WTC11 (cell line): ENCODE results near the gene ZBTB20. TPM values are rescaled to one million over a fixed set of nuclear protein-coding genes. Genes with fewer than 3 reads are reported as not detected.
A peak's percentile ranks its signal among the peaks of the same experiment; 100 is the strongest.

ENCODE experiments used
- ATAC-seq: fragments of 200-7000 bp; cut with Tn5 transposase; 2 replicates; pipeline ENCODE4 v1.10.0; 2021; ENCODE audit warnings: mild to moderate bottlenecking, moderate library complexity
- CTCF ChIA-PET: fragments of 300-600 bp; sonication (Branson Sonifier 250); formaldehyde crosslinking; loops from one replicate; lab custom pipeline; 2021; ENCODE audit warnings: antibody characterized with exemption; lab: Charles Lee
- POLR2A ChIA-PET: fragments of 350-600 bp; sonication (Branson Sonifier 250); formaldehyde crosslinking; loops from one replicate; lab custom pipeline; 2021; ENCODE audit warnings: antibody characterized with exemption; lab: Charles Lee
- DNase-seq: peaks from one replicate; pipeline ENCODE4 v3.0.0; 2021; ENCODE audit warnings: low spot score
- H3K27ac Mint-ChIP-seq: 2 replicates; pipeline ENCODE4 v1.8.0; 2021; ENCODE audit warnings: mixed read lengths
- H3K27me3 Mint-ChIP-seq: 2 replicates; pipeline ENCODE4 v1.8.0; 2021; ENCODE audit warnings: low read depth, mild to moderate bottlenecking, moderate library complexity, mixed read lengths
- H3K36me3 Mint-ChIP-seq: 2 replicates; pipeline ENCODE4 v1.8.0; 2021; ENCODE audit warnings: mixed read lengths
- H3K4me1 Mint-ChIP-seq: 2 replicates; pipeline ENCODE4 v1.8.0; 2022; ENCODE audit warnings: mixed read lengths
- H3K4me3 Mint-ChIP-seq: 2 replicates; pipeline ENCODE4 v1.8.0; 2021; ENCODE audit warnings: mild to moderate bottlenecking, moderate library complexity, mixed read lengths
- H3K9me3 Mint-ChIP-seq: 2 replicates; pipeline ENCODE4 v1.8.0; 2021; ENCODE audit warnings: mixed read lengths
- ATF1 ChIP-seq: sonication (generic); formaldehyde crosslinking; IDR thresholded peaks from 2 replicates; pipeline ENCODE4 v1.8.1; 2023; ENCODE audit warnings: mild to moderate bottlenecking, moderate library complexity, missing genetic modification reagents
- IRF2 ChIP-seq: sonication (generic); formaldehyde crosslinking; IDR thresholded peaks from 2 replicates; pipeline ENCODE4 v1.8.0; 2022; ENCODE audit warnings: low read depth, missing genetic modification reagents, borderline replicate concordance
- SMAD4 ChIP-seq: sonication (generic); formaldehyde crosslinking; IDR thresholded peaks from 2 replicates; pipeline ENCODE4 v1.8.0; 2022; ENCODE audit warnings: mild to moderate bottlenecking, missing genetic modification reagents
- ZNF317 ChIP-seq: sonication (generic); formaldehyde crosslinking; IDR thresholded peaks from 2 replicates; pipeline ENCODE4 v1.8.1; 2023; ENCODE audit warnings: low read depth, mild to moderate bottlenecking, moderate library complexity, missing genetic modification reagents, borderline replicate concordance
- ZNF423 ChIP-seq: fragments of 250-450 bp; sonication (Bioruptor Pico); IDR thresholded peaks from 2 replicates; pipeline ENCODE4 v2.1.2; 2022; ENCODE audit warnings: mild to moderate bottlenecking, moderate library complexity
- ZNF671 ChIP-seq: fragments of 250-450 bp; sonication (Bioruptor Pico); IDR thresholded peaks from 2 replicates; pipeline ENCODE4 v1.8.0; 2021; ENCODE audit warnings: mild to moderate bottlenecking
- total RNA-seq: library from RNA; stranded (reverse); gene quantifications from 3 replicates; pipeline ENCODE4 v1.2.3, GENCODE V29; 2021
- TF ChIP-seq, protein P1 (sequence below): sonication (generic); formaldehyde crosslinking; IDR thresholded peaks from 2 replicates; pipeline ENCODE4 v1.8.0; 2022; ENCODE audit warnings: mild to moderate bottlenecking, missing genetic modification reagents
- TF ChIP-seq, protein P2 (sequence below): sonication (generic); formaldehyde crosslinking; IDR thresholded peaks from 2 replicates; pipeline ENCODE4 v1.8.1; 2022; ENCODE audit warnings: missing genetic modification reagents, borderline replicate concordance
- TF ChIP-seq, protein P3 (sequence below): fragments of 250-450 bp; sonication (Bioruptor Pico); IDR thresholded peaks from 2 replicates; pipeline ENCODE4 v1.8.0; 2021; ENCODE audit warnings: mild to moderate bottlenecking
- TF ChIP-seq, protein P4 (sequence below): sonication (generic); formaldehyde crosslinking; conservative IDR thresholded peaks from 2 replicates; pipeline ENCODE4 v1.8.1; 2022; ENCODE audit warnings: mild to moderate bottlenecking, missing genetic modification reagents
- TF ChIP-seq, protein P5 (sequence below): sonication (generic); formaldehyde crosslinking; IDR thresholded peaks from 2 replicates; pipeline ENCODE4 v1.8.1; 2022; ENCODE audit warnings: mild to moderate bottlenecking, moderate library complexity, missing genetic modification reagents
- TF ChIP-seq, protein P6 (sequence below): fragments of 250-450 bp; sonication (Bioruptor Pico); IDR thresholded peaks from 2 replicates; pipeline ENCODE4 v1.9.0; 2021; ENCODE audit warnings: mild to moderate bottlenecking
- TF ChIP-seq, protein P7 (sequence below): fragments of 200-600 bp; IDR thresholded peaks from 2 replicates; pipeline ENCODE4 v1.8.0; 2022; ENCODE audit warnings: antibody characterized with exemption

Gene ZBTB20
- total RNA-seq, 1 experiment from 2014 or later, result 1.5 TPM

DNA sequence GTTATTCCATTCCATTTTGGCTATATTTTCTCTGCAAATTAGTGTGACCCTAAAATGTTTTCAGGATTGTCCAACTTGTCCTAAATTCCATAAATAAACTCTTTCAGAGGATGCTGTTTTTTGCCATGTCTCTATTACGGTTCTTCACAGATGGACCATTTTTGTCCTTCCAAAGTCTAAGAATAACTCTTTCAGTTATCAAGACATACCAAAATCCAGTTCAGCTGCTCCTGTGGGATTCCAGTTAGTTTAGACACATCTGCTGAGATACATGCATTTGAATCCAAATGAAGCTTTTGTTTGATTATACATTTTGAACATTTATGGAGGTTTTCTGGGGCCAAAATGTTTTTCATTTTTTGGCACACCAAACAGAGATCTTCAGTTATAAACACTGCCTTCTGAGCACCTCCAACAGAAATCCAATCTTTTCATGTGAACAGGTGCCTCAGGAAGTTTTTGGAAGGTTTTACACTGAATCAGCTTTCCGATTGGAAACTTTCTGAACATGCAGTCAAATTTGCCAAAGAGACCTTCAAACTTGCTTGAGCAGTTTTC lies 772.6 kb downstream of the ZBTB20 start:
- ATAC-seq, result no peak

DNA sequence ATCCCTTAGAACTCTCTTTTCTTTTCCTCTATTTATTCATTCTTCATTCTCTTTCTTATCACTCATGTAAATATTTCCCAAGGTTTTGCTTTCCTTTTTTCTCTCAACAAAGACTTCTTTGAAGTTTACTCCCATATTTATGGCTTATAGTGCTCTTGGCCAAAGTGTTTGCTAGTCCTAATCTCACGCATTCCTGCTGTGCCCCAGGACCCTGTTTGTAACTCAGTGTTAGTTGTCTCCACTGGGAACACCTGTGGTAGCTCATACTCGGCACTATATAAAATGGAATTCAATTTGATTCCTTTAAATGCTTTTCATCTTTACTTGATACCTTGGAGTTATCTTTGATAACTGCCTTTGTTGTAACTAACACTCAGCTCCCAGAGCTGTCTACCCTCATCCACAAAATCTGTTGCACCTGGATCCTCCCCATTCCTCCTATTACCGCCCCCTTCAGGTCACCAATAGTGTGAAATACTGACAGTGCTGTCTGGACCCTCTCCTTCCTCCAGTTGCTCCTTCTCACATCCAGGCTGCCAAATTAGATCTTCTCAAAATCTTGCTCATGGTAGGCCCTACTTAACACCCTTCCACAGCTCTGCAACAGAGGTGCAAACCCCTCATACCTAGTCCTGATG lies 776.4 kb downstream of the ZBTB20 start:
- Mint-ChIP-seq H3K36me3 (no peaks in the 10 kb centered on the region), H3K9me3 (no peaks in the 10 kb centered on the region)

More for the DNA sequence above, 772.6 kb downstream of the ZBTB20 start:
- ChIA-PET CTCF (interaction anchor here (1.3 kb wide), 1 partner anchor 75 kb away, joined by 4 read pairs; no protein-coding TSS in a partner anchor), POLR2A (no interaction called here)
- Mint-ChIP-seq H3K27me3 (no peaks in the 10 kb centered on the region), H3K9me3 (no peaks in the 10 kb centered on the region), H3K36me3 (no peaks in the 10 kb centered on the region), H3K4me3 (no peak overlapping the region), H3K4me1 (peaks cover 31% of the 10 kb centered on the region), H3K27ac (no peak overlapping the region)
- TF ChIP-seq ATF1 (no peak), IRF2 (CRISPR knock-in tag) (no peak), SMAD4 (CRISPR knock-in tag) (no peak)
- TF ChIP-seq, protein P1, sequence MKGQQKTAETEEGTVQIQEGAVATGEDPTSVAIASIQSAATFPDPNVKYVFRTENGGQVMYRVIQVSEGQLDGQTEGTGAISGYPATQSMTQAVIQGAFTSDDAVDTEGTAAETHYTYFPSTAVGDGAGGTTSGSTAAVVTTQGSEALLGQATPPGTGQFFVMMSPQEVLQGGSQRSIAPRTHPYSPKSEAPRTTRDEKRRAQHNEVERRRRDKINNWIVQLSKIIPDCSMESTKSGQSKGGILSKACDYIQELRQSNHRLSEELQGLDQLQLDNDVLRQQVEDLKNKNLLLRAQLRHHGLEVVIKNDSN, result no peak
- TF ChIP-seq, protein P2, sequence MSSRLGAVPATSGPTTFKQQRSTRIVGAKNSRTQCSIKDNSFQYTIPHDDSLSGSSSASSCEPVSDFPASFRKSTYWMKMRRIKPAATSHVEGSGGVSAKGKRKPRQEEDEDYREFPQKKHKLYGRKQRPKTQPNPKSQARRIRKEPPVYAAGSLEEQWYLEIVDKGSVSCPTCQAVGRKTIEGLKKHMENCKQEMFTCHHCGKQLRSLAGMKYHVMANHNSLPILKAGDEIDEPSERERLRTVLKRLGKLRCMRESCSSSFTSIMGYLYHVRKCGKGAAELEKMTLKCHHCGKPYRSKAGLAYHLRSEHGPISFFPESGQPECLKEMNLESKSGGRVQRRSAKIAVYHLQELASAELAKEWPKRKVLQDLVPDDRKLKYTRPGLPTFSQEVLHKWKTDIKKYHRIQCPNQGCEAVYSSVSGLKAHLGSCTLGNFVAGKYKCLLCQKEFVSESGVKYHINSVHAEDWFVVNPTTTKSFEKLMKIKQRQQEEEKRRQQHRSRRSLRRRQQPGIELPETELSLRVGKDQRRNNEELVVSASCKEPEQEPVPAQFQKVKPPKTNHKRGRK, result no peak
- TF ChIP-seq, protein P3, sequence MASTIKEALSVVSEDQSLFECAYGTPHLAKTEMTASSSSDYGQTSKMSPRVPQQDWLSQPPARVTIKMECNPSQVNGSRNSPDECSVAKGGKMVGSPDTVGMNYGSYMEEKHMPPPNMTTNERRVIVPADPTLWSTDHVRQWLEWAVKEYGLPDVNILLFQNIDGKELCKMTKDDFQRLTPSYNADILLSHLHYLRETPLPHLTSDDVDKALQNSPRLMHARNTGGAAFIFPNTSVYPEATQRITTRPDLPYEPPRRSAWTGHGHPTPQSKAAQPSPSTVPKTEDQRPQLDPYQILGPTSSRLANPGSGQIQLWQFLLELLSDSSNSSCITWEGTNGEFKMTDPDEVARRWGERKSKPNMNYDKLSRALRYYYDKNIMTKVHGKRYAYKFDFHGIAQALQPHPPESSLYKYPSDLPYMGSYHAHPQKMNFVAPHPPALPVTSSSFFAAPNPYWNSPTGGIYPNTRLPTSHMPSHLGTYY (CRISPR knock-in tag), result no peak
- TF ChIP-seq, protein P4, sequence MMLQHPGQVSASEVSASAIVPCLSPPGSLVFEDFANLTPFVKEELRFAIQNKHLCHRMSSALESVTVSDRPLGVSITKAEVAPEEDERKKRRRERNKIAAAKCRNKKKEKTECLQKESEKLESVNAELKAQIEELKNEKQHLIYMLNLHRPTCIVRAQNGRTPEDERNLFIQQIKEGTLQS, result no peak
- TF ChIP-seq, protein P5, sequence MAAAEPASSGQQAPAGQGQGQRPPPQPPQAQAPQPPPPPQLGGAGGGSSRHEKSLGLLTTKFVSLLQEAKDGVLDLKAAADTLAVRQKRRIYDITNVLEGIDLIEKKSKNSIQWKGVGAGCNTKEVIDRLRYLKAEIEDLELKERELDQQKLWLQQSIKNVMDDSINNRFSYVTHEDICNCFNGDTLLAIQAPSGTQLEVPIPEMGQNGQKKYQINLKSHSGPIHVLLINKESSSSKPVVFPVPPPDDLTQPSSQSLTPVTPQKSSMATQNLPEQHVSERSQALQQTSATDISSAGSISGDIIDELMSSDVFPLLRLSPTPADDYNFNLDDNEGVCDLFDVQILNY, result no peak
- no peak for DNase-seq

DNA sequence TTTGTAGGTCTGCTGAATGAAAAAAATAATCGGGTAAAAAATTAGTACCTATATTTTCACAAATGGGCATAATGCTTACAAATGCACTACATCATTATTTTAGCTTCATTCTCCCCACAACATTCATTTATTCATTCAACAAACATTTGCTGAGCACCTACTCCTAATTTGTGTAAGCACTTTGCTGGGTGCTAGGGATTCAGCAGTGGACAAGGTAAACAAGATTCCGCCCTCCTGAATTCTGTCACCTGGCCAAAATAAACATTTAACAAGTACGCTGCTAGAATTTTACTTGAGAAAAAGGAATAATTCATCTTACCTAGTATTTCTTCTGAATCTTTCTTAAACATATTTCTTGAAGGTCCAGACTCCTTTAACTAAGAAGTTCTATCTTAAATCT lies 781.2 kb downstream of the ZBTB20 start:
- Mint-ChIP-seq H3K27me3 (no peaks in the 10 kb centered on the region), H3K9me3 (no peaks in the 10 kb centered on the region), H3K27ac (no peak overlapping the region), H3K36me3 (no peaks in the 10 kb centered on the region), H3K4me3 (no peak overlapping the region), H3K4me1 (peaks cover 33% of the 10 kb centered on the region)
- DNase-seq (no peak), ATAC-seq (no peak)
- TF ChIP-seq, protein P3 (CRISPR knock-in tag), result no peak
- TF ChIP-seq ZNF671 (CRISPR knock-in tag), result no peak
- TF ChIP-seq, protein P6, sequence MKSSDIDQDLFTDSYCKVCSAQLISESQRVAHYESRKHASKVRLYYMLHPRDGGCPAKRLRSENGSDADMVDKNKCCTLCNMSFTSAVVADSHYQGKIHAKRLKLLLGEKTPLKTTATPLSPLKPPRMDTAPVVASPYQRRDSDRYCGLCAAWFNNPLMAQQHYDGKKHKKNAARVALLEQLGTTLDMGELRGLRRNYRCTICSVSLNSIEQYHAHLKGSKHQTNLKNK (CRISPR knock-in tag), result no peak
- no peak for TF ChIP-seq ATF1
- no peak for TF ChIP-seq ZNF423
- CTCF ChIA-PET, result no interaction called here
- POLR2A ChIA-PET, result no interaction called here

More for the DNA sequence above, 776.4 kb downstream of the ZBTB20 start:
- ATAC-seq, result peak; percentile 98
- ChIA-PET POLR2A (no interaction called here), CTCF (interaction anchor here (0.6 to 1.4 kb wide), 12 partner anchors 10 to 220 kb away, joined by 3 to 11 read pairs (median 3); partner anchors contain the start of gene DRD3)
- no peaks in the 10 kb centered on the region for H3K27me3 Mint-ChIP-seq
- H3K4me3 Mint-ChIP-seq, result no peak overlapping the region
- no peak for TF ChIP-seq ZNF317
- TF ChIP-seq, protein P7, sequence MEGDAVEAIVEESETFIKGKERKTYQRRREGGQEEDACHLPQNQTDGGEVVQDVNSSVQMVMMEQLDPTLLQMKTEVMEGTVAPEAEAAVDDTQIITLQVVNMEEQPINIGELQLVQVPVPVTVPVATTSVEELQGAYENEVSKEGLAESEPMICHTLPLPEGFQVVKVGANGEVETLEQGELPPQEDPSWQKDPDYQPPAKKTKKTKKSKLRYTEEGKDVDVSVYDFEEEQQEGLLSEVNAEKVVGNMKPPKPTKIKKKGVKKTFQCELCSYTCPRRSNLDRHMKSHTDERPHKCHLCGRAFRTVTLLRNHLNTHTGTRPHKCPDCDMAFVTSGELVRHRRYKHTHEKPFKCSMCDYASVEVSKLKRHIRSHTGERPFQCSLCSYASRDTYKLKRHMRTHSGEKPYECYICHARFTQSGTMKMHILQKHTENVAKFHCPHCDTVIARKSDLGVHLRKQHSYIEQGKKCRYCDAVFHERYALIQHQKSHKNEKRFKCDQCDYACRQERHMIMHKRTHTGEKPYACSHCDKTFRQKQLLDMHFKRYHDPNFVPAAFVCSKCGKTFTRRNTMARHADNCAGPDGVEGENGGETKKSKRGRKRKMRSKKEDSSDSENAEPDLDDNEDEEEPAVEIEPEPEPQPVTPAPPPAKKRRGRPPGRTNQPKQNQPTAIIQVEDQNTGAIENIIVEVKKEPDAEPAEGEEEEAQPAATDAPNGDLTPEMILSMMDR, result peak; percentile 62
- TF ChIP-seq, all 79 proteins: peak for 1
- Mint-ChIP-seq H3K4me1 (peaks cover 14% of the 10 kb centered on the region), H3K27ac (no peak overlapping the region)
- peak; percentile 44 for DNase-seq
